NCI-H2196 treated with DMSO at 0.1 percent for 48 hours (cell line): ENCODE measurements around the gene ERICH6B.
"Not testable (repeated sequence)": the region's sequence is repeated elsewhere in the genome, so short reads cannot be mapped to it uniquely, and the experiment has no call there.

Source experiments
- DNase-seq: peaks from one replicate; lab custom pipeline; 2025; ENCODE audit not compliant: unreplicated experiment; lab: John Stamatoyannopoulos, UW

ERICH6B gene

DNA sequence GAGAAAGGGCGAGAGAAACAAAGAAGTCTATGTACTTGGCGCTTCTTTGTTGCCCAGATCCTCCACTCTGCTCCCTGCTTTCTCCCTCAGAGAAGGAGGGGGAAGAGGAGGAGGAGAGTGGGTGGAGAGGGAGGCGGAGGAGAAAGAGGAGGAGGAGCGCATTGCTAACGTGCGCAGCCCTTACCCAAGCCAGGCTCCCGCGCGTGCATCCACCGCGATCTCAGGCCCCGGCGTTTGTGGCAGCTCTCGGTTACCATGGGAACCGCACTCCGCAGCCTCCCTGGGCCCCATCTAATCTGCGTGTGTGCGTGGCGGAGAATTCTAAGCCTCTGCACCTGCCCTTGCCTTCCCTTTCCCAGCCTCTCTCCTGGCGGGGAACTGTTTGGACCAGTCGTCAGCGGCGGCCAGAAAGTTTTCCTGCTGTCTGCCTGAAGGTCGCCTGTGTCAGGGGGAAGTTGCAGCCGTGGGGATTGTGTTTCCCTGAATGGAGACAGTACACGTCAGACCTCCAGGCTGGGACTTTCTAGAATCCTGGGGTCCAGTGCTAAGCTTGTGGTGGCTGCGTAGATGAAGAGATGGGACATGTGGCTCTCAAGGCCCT, at the start of gene ERICH6B:
Gene ERICH6B, minus strand, starts transcription at position 239 of the 601 bp plus-strand sequence. CDS start 18,734 bp downstream, outside the sequence.
- no peak for DNase-seq

DNA sequence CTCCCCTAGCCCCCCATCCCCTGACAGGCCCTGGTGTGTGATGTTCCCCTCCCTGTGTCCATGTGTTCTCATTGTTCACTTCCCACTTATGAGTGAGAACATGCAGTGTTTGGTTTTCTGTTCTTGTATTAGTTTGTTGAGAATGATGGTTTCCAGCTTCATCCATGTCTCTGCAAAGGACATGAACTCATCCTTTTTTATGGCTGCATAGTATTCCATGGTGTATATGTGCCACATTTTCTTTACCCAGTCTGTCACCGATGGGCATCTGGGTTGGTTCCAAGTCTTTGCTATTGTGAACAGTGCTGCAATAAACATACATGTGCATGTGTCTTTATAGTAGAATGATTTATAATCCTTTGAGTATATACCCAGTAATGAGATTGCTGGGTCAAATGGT, 47.4 kb upstream of the ERICH6B start:
- DNase-seq, result not testable (repeated sequence)

DNA sequence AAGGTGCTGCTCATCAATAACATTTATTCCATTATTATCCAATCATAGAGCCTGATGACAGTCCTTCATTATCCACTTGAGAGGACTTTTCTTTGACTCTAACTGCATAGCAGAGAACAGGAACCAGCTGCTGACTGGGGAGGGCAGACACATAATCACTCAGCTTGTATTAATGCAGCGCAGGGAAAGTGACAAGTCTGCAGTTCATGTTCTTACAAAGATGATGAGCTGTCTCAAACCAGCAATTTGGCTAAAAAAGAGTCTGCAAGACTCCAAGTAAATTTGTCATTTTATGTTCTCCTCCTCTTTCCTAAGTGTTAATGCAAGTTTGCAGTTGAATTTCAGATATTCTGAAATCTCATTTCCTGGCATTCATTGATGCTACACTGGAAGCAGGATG, 46.6 kb upstream of the ERICH6B start:
- no peak for DNase-seq

DNA sequence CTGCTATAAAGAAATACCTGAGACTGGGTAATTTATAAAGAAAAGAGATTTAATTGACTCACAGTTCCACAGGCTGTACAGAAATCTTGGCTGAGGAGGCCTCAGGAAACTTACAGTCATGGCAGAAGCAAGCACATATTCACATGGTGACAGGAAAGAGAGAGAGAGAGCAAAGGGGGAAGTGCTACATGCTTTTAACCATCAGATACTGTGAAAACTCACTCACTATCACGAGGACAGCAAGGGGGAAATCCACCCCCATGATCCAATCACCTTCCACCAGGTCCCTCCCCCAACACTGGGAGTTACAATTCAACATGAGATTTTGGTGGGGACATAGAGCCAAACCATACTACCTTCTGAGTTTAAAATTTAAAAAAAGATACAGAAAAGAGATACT, 44.9 kb upstream of the ERICH6B start:
- DNase-seq, result not testable (repeated sequence)

DNA sequence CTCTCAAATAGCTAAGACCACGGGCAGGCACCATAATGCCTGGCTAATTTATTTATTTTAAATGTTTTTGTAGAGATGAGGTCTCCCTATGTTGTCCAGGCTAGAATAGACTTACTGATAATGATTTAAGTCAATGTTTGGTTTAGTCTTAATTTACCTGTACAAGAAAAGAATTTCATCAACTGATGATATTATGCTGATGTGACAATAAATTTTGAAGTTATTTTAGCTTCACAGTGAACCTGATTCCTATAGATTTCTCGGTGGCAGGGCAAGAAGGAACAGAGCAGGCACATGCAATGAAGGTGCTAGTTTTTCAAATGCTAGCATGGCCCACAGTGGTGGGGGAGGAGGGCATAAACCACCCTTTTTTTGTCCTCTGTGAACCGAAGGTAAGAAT, 44.0 kb upstream of the ERICH6B start:
- no peak for DNase-seq

DNA sequence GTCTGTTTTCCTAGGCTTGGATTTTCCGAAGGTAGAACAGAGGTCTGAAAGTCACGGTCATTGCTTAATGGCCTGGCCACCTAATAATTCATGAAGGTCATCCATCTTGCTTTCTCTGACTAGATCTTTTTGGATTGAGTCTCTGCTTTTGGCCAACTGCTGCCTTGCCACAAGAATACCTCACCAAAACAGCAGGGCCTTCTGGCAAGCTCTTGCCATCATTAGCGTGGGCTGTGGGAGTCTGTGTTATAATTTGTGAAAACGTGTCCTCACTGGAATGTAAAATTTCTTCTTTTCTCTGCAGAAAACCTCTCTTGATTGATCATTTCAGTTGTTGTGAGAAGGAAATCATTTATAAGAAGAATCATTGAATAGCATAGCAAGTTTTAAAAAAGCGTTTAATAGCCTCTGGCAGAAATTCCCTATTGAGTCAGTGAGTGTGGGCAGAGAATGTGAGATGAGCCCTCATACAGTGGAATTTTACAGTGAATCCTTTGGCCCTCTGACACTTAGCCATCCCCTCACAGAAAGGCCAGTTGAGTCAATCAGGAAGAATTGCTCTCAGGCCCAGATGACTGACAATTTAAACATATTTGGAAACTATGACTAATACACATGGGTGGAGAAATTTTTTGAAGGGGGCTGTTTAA, 43.2 kb upstream of the ERICH6B start:
- no peak for DNase-seq

DNA sequence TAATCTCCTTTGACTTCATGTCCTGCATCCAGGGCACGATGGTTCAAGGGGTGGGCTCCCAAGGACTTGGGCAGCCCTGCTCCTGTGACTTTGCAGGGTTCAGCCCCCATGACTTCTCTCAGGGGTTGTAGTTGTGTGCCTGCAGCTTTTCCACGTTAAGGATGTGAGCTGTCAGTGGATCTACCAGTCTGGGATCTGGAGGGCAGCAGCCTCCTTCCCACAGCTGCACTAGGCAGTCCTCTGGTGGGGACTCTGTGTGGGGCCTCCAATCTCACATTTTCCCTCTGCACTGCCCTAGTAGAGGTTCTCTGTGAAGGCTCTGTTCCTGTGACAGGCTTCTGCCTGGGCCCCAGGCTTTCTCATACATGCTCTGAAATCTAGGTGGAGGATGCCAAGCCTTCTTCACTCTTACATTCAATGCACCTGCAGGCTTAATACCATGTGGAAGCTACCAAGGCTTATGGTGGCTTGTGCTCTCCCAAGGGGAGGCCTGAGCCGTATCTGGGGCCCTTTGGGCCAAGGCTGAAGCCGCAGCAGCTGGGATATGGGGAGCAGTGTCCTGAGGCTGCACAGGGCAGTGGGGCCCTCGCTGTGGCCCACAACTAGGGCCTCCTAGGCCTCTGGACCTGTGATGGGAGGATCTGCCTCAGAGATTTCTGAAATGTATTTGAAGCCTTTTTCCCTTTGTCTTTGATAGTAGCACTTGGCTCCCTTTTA, 39.3 kb upstream of the ERICH6B start:
- DNase-seq, result no peak

DNA sequence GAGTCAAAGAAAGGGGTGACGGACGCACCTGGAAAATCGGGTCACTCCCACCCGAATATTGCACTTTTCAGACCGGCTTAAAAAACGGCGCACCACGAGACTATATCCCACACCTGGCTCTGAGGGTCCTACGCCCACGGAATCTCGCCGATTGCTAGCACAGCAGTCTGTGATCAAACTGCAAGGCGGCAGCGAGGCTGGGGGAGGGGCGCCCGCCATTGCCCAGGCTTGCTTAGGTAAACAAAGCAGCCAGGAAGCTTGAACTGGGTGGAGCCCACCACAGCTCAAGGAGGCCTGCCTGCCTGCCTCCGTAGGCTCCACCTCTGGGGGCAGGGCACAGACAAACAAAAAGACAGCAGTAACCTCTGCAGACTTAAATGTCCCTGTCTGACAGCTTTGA, 29.7 kb upstream of the ERICH6B start:
- not testable (repeated sequence) for DNase-seq

DNA sequence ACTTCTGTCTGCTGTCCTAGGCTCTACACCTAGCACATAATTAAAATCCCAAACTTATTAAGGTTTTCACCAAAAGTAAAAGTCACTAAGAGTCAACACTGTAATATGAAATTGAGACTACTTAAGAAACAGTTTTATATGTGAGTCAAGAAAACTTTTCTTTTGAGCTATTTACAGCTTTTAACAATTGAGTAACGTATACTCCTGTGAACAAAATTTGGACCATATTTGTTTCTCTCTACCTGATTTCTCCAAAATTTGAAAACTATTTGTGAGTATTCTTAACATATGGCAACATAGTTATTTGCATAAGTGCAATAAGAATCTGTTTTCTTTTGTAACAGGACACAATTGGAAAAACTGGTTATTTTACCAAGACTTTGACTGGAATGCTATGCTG, 26.6 kb upstream of the ERICH6B start:
- DNase-seq, result not testable (repeated sequence)

DNA sequence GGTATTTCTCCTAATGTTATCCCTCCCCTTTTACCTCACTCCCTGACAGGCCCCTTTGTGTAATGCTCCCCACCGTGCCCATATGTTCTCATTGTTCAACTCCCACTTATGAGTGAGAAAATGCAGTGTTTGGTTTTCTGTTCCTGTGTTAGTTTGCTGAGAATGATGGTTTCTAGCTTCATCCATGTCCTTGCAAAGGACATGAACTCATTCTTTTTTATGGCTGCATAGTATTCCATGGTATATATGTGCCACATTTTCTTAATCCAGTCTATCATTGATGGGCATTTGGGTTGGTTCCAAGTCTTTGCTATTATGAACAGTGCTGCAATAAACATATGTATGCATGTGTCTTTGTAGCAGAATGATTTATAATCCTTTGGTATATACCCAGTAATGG, 19.8 kb upstream of the ERICH6B start:
- not testable (repeated sequence) for DNase-seq

DNA sequence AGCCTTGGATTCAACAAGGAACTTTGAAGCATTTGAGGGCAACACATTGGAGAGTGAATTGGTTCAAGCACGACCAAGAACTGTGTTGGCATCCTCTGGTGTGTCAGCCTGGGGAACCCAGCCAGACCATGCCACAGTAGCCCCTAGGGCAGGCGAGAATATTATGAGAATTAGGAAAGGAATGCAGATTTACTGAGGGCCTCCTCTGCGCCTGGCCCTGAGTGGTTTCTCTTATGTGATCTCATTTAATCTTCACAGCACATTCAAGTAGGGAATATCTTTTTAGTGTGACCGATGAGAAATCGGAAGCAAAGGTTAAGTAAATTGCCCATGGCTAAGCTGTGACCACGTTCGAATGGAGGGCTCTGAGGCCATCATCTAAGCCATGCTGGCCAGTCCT, 15.3 kb upstream of the ERICH6B start:
- DNase-seq, result no peak

DNA sequence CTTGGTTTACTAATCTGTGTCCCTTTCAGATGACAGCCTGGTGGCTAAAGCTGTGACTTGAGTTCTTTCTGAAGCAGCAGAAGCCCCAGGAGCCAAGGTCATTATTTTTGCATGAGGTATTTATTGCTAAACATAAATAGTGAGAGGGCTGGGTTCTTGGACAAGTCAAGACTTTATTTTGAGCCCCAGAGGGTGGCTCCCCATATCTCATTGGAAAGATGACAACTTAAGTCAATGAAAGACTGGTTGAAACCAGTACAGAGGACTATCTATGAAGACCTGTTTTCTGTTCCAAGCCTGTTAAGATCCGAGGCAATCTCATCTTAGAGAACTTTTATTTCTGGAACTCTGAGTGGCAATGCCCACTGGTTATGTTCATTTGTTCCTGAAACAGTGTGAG, 14.4 kb upstream of the ERICH6B start:
- no peak for DNase-seq

DNA sequence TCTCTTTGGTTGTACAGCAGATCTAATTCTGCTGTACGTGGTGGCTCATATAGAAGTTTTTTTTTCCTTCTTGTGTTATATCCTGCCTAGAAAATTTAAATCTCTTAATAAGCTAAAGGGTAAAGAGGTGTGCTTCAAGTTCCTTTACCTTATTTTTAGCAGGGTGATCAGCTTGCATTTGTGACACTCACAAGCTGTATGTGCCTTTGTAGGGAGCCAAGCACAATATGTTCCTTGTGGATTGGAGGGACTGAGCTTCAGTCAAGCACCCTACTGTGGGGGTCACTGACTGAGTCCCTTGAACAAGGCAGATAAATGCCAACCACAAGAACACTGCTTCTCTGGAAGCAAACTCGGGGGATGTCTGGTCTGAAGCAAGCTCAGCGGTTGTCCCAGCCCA, 12.6 kb upstream of the ERICH6B start:
- DNase-seq, result no peak

DNA sequence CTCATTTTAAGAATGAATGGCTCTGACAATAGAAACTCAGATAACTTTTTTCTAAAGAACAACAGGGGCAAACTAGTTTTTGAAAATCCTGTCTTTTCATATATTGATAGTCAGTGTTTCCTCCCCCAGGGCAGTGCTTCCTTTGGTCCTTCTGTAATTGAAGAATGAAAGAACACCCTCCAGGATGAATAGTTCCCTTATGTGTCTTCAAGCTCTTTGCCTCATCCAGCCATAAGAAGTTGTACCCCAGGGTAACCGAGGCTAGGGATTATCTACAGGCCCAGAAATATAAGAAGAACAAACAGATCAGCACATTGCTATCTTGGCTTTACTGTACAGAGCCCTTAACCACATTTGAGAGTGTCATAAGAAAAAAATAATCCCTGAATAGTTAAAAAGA, 12.1 kb upstream of the ERICH6B start:
- DNase-seq, result no peak

DNA sequence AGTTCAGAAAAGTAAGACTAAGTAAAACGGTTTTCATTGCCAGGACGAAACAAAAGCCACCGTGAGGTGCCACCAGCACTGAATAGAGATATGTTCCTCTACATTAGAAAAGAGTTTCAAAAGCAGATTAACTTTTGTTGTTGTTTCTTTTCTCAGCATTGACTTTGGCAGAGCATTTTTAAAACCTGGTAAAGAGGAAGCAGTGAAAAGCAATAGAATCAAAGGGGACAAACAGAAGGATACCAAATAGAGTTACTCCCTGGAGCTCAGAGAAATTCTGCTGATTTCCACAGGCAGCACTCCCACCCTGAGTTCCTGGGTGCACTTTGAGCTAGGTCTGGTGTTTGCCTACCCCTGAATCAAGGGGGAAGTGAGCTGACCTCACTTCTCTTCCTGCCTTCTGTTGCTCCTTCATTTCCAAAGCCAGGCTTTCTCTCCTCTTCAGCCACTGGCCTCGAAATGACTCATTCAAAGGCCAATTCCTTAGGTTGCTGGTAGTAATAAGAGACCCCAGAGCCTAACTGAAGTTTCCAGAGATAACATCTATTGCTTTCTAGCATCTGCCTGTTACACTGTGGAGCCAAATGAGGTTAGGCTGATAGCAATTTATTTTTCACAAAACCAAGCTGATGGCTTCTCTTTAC, 11.3 kb upstream of the ERICH6B start:
- no peak for DNase-seq

DNA sequence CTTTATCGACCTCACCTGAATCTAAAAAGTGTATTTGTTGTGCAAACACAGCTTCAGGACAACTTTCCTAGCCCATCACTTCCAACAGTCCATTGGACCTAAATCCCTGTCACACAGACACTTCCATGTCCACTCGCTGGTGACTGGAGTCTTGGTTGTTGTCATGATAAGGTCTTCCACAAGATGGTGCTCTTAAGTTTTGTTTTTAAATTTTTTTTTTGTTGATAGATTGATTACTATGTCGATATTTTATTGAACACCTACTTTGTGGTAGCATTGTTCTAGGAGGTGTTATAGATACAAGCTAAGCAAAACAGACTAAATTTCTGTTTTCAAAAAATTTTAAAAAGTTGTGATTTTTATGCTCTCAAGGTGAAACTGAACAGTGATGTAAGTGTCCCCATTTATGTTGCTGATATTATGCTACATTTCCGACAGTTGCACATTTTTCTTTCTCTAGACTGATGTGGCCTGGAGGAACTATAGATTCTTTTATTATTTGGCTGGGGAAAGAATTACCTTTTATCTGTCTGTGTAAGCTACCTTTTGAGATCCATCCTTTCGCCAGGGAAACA, 8.1 kb upstream of the ERICH6B start:
- DNase-seq, result no peak

DNA sequence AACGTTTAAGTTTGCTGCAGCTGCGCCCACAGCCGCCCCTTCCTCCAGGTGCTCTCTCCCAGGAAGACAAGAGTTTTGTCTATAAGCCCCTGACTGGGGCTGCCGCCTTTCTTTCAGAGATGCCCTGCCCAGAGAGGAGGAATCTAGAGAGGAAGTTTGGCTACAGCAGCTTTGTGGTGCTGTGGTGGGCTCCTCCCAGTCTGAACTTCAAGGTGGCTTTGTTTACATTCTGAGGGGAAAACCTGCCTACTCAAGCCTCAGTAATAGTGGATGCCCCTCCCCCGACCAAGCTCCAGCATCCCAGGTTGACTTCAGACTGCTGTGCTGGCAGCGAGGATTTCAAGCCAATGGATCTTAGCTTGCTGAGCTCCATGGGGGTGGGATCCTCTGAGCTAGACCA, 6.4 kb upstream of the ERICH6B start:
- no peak for DNase-seq

DNA sequence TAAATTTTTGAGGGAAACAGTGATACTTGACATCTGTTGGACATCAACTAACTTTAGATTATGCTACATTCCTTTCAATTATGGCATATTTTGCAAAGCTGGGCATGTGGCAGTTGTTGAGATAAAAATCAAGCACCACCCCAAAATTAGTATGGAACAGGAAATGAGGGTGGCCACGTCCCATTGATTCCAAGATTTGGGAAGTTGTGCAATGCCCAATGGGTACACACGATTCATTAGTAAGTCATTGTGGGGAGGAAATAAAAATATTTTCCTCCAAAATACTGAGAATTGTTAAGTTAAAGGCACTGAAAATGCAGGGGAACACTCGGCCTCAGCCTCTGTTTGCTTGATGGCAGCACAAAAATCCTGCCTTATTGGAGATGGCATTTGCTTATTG, 7.6 kb downstream of the ERICH6B start:
- DNase-seq, result no peak

DNA sequence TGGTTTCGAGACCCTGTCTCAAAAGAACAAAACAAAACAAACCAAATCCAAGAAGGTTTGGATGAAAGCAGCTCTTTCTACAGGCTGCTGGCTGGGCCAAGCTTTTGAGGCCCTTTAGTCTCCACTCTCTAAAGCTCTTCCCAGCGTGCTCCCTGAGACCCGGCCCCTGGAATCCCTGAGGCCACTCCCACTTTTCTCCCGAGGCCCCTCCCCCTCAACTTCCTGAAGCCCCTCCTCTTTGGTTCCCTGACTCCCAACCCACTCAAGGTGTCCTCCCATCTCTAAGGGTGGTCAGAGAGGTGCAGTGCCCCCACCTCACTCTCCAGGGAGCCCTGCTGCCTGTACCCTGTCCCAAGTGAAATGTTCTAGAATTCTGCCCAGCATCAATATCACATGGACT, 10.6 kb downstream of the ERICH6B start:
- no peak for DNase-seq

DNA sequence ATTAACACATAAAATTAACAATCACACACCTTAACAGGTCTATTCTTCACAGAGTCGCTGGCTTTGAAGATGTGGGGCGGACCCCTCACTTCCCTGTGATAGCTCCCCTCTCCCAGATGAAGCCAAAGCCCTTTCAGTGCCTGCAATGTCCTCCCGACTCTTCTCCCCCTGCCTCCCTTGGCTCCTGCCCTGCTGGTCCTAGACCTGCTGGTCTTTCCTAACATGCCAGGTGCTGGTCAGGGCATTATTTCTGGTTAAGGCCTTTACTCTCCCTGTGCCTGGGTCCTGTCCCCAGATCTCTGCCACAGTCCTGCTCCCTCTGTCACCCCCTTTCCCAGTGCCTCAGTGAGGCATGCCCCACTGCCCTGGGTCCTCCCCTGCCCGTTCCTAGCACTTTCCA, 12.2 kb downstream of the ERICH6B start:
- no peak for DNase-seq
